ENCODE results near the gene CSF1. TPM values are rescaled to one million over a fixed set of nuclear protein-coding genes. Genes with fewer than 3 reads are reported as not detected.
"Not testable (repeated sequence)": the region's sequence is repeated elsewhere in the genome, so short reads cannot be mapped to it uniquely, and the experiment has no call there.

Gene CSF1
- polyA plus RNA-seq, 1 donor, result 7.1 TPM

DNA sequence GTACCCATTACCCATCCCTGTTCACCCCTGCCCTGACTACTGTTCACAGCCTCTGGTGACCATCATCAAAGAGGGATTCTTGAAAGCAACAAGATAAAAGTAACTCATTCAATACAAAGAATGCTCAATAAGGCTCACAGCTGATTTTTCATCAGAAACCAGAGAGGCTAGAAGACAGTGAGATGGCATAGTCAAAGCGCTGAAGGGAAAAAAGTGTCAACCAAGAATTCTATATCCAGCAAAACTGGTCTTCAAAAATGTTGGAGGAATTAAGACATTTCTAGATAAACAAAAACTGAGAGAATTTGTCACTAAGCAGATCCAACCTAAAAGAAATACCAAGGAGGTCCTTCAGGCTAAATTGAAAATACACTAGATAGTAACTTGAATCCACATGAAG lies 27.1 kb downstream of the CSF1 start:
- DNase-seq (ENCODE audit: low read depth), result no peak

GRCh38 chr1:109938556-109938955 lies 27.9 kb downstream of the CSF1 start:
- DNase-seq (ENCODE audit: low read depth), result no peak

GRCh38 chr1:109942434-109942833 lies 31.8 kb downstream of the CSF1 start:
- DNase-seq (ENCODE audit: low read depth), result no peak

- no peak for DNase-seq (ENCODE audit: low read depth)
Measured at GRCh38 chr1:109944541-109944940, 33.9 kb downstream of the CSF1 start.

GRCh38 chr1:109946511-109946910 lies 35.9 kb downstream of the CSF1 start:
- DNase-seq (ENCODE audit: low read depth), result no peak

GRCh38 chr1:109947582-109948284 lies 37.1 kb downstream of the CSF1 start:
- DNase-seq (ENCODE audit: low read depth), result no peak

DNA sequence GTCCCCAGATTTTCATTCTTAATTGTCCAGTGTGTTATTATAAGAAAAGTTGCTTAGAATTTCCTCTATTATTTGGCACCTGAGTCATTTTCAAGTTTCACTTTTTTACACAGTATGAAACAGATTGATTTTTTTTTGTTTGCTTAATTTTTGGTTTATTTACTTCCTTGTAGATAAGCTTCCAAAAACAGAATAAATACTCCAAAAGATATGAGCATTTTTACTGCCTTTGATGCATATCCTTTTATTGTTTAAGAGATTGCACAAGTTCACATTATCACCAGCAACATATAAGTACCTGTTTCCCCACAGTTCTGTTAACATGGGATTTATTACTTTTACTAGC lies 37.6 kb downstream of the CSF1 start:
- no peak for DNase-seq (ENCODE audit: low read depth)

DNA sequence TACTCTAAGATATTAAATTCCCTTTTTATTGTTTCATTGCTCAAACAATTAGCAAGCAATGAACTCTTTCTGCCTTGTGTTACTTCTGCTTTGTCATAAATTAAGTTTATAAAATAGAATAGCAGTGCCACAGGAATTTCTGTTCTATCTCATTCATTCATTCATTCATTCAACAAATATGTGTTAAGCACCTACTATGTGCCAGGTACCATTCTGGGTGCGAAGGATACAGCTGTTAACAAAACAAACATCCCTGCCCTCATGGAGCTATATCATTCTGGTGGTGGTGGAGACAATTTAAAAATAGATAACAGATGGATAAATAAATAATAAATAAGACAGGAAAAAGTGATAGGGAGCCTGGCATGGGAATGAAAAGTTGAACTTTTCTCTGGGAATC lies 39.4 kb downstream of the CSF1 start:
- DNase-seq (ENCODE audit: low read depth), result no peak

DNA sequence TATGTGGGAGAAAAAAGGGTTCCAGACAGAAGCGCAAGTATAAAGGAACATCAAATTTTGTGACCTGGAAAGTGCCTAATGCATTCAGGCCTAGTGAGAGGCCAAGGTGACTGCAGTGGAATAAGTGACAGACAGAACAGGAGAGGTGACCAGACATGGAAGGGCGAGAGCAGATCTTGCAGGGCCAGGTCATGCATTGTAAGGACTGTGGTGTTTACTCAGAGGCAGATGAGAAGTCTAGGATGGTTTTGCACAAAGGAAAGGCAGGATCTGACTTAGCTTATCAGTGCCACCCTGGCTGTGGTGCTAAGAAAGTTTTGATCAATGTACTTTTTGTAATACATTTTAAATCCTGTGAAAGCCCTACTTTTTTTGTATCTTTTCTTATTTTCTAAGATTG lies 39.9 kb downstream of the CSF1 start:
- DNase-seq (ENCODE audit: low read depth), result no peak

GRCh38 chr1:109951501-109951900 lies 40.9 kb downstream of the CSF1 start:
- DNase-seq (ENCODE audit: low read depth), result not testable (repeated sequence)

DNA sequence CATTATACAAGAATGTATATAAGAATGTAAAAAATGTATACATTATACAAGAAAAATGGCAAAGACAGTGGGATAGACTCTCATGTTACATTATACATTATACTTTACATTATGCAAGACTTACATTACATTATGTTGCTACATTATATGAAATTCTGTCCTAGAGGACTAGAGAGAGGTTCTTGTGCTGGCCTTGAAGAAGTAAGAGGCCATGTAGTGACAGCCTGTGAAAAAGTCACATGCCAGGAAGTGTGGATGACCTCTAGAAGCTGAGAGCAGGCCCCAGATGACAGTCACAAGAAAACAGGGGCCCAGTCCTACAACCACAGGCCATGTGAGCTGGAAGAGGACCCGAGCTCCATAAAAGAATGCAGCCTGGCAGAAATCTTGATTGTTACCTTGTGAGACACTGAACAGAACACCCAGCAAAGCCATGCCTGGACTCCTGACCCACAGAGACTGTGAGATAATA lies 43.4 kb downstream of the CSF1 start:
- no peak for DNase-seq (ENCODE audit: low read depth)

DNA sequence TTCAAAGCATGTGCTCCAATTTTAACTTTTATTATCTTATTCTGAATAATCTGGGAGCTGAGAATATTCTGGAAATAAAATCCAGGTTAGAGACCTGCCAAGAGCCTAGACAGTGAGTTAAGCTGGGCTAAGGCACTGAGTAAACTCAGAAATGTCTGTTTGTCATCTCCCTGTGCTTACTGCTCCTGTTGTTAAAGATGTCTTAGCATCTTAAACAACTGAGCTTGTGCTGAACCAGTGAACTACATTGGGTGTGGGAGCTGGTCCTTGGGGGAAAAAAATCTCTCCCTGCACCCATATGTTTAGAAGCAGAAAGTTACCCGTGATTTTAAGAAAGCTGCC lies 49.0 kb downstream of the CSF1 start:
- no peak for DNase-seq (ENCODE audit: low read depth)

GRCh38 chr1:109959974-109960744 lies 49.5 kb downstream of the CSF1 start:
- DNase-seq (ENCODE audit: low read depth), result no peak

DNA sequence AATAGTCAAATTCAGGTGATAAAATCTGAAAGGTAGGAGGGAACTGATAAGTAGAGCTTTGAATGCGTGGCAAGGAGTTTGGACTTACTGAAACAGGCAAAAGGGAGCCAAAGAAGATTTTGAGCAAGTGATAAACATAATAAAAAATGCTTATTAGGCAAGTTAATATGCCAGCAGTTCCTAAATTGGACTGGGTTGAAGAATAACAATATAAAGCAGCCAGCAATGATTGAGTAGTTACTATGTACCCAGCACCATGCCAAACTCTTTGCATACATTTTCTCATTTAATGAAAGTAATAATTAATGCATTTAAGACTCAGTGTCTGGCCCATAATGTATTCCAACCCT lies 50.1 kb downstream of the CSF1 start:
- no peak for DNase-seq (ENCODE audit: low read depth)

GRCh38 chr1:109963864-109964263 lies 53.2 kb downstream of the CSF1 start:
- DNase-seq (ENCODE audit: low read depth), result no peak

DNA sequence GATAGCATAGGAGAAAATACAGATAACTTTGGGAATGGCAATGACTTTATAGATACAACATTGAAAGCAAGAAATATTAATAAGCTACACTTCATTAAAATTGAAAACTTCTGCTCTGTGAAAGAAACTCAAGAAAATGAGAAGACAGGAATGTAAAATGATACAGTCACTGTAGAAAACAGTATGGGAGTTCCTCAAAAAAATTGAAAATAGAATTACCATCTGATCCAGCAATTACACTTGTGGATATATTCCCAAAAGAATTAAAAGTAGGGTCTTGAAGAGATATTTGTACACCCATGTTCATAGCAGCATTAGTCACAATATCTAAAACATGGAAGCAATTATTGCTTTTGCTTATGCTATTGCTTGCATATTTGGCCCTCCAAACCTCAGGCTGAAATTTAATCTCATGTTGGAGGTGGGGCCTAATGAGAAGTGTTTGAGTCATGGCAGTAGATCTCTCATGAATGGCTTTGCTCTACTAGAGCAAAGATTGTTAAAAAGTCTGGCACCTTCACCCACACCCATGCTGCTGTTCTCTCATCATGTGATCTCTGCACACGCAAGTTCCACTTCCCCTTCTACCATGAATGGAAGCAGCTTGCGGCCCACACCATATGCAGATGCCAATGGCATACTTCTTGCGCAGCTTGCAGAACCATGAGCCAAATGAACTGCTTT lies 58.6 kb downstream of the CSF1 start:
- DNase-seq (ENCODE audit: low read depth), result no peak

DNA sequence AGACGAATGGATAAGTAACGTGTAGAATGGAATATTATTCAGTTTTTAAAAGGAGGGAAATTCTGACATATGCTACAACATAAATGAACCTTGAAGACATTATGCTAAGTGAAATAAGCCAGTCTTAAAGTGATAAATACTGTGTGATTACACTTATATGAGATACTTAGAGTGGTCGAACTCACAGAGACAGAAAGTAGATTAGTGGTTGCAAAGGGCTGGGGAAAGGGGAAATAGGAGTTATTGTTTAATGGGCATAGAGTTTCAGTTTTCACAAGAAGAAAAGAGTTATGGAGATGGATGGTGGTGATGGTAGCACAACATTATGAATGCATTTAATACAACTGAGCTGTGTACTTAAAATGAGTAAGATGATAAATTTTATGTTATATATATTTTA lies 59.3 kb downstream of the CSF1 start:
- no peak for DNase-seq (ENCODE audit: low read depth)

DNA sequence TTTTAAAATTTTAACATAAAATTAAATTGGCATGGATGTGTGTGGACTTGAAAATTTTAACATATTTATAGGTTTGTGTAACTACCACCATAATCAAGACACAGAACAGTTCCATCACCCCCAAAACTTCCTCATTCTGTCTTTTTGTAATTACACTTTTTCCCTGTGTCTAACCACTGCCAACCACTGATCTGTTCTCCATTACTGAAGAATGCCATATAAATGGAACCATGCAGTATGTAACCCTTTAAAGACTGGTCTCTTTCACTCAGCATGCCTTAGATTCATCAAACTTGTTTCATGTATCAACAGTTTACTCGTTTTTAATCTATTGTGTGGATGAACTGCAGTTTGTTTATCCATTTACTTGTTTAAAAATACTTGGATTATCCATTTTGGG lies 60.9 kb downstream of the CSF1 start:
- DNase-seq (ENCODE audit: low read depth), result no peak

DNA sequence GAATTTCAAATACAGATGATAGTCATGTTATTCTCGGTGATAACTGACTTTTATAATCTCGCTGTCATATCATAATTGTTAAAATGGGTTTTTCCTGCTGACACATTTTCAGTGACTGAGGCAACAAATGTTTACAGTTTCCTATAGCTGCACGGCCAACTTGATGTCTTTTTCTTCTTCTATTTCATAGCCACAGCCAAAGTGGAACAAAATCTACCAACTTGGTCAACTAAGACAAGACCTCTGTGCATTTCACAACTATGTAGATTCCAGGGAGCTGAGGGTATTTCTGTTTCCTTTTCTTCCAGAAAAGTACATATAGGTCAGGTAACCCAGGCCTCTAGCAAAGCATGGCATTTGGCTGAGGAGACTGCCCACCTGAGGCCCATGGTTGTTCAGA lies 63.5 kb downstream of the CSF1 start:
- no peak for DNase-seq (ENCODE audit: low read depth)

DNA sequence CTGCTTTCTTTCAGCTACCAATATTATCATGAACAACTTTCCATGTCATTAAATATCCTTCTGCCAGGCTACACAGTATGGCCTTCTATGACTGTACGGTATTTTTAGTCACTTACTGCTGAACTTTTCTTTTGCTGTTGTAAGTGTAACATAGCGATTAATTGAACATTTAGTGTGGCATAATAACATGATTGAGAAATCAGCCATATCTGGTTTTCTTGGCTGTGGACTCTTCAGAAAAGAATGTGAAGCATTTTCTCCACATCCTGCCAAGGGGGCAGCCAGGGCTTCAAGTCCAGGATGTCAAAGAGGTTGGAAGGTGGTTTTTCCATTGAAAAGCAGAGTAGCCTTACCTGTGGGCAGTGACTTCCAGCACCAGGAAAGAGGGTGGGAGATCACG lies 65.1 kb downstream of the CSF1 start:
- no peak for DNase-seq (ENCODE audit: low read depth)

DNA sequence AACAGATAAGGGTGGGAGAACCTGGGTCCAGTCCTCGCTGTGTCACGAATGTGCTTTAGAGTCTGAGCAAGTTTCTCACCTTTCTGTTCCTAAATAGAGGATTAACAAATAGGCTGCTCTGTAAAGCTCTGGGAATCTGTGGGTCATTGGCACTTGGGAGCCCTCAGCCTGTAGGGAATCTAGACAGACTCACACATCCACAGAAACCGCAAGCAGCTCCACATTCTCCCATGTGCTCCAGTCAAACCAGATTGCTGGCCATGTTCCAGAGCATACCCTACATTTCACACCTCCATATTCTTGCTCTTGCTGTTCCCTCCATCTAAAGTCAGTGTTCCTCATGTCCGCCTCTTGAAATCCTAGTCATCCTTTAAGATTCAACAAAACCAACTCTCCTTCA lies 66.1 kb downstream of the CSF1 start:
- DNase-seq (ENCODE audit: low read depth), result no peak

DNA sequence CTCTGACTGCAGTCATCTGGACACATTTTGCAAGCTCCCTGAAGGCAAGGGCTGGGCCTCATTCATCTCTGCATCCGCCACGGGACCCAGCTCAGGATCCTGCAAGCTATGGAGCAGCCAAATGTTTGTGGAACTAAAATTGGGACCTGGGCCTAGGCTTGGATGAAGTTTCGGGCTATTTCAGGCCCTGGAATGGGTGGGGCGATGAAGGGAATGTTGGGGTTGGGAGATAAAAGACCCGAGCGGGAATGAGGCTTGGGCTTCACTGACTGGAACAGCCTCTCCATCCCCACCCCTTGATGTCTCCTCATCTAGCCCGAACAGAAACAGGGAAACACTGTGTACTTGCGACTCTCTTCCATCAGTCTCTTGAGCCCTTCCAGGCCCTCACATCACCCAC lies 66.6 kb downstream of the CSF1 start:
- DNase-seq (ENCODE audit: low read depth), result no peak
